PC-9 (cell line): ENCODE data around the gene ADGRD1. TPM values are rescaled to one million over a fixed set of nuclear protein-coding genes. Genes with fewer than 3 reads are reported as not detected.

Experiments used
- BruUV-seq: library from RNA; stranded (reverse); fragments of 400-500 nt; replicated peaks from 2 replicates; lab custom pipeline; 2021; lab: Mats Ljungman, UMichigan
- CTCF ChIA-PET: fragments of 300-600 bp; sonication (Branson Sonifier 250); formaldehyde crosslinking; loops from one replicate; lab custom pipeline; 2022; ENCODE audit warnings: antibody characterized with exemption; lab: Charles Lee
- POLR2A ChIA-PET: fragments of 300-600 bp; sonication (Branson Sonifier 250); formaldehyde crosslinking; loops from one replicate; lab custom pipeline; 2022; ENCODE audit warnings: antibody characterized with exemption; ENCODE audit not compliant: unreplicated experiment; lab: Charles Lee
- DNase-seq, 2 experiments: peaks; one replicate each; pipeline versions ENCODE4 v3.0.0 to v3.0.0-alpha.2; 2015 to 2022; ENCODE audit warnings: mixed read lengths in 1 of 2
- H2AFZ ChIP-seq: fragments of 200-600 bp; sonication (generic); 2 replicates; pipeline ENCODE4 v1.8.1; 2017; ENCODE audit warnings: antibody characterized with exemption
- H3F3A ChIP-seq: fragments of 200-600 bp; sonication (generic); 2 replicates; pipeline ENCODE4 v1.8.1; 2017; ENCODE audit warnings: antibody characterized with exemption, mild to moderate bottlenecking, low read depth; ENCODE audit not compliant: insufficient read depth
- H3K27ac ChIP-seq: fragments of 200-600 bp; sonication (generic); 2 replicates; pipeline ENCODE4 v1.6.1; 2016; ENCODE audit warnings: mixed run types
- H3K27me3 ChIP-seq: fragments of 200-600 bp; sonication (generic); 2 replicates; pipeline ENCODE4 v1.6.1; 2016; ENCODE audit warnings: low read depth, mixed run types; ENCODE audit not compliant: insufficient read depth
- H3K36me3 ChIP-seq: fragments of 200-600 bp; sonication (generic); 2 replicates; pipeline ENCODE4 v1.6.1; 2016; ENCODE audit warnings: low read depth, mixed run types
- H3K4me1 ChIP-seq: fragments of 200-600 bp; sonication (generic); replicated peaks from 2 replicates; pipeline ENCODE4 v1.6.1; 2016; ENCODE audit warnings: mixed run types; ENCODE audit not compliant: insufficient read depth
- H3K4me2 ChIP-seq: fragments of 200-600 bp; sonication (generic); 2 replicates; pipeline ENCODE4 v1.6.1; 2017; ENCODE audit warnings: mixed run types
- H3K4me3 ChIP-seq: fragments of 200-600 bp; sonication (generic); 2 replicates; pipeline ENCODE4 v1.6.1; 2016; ENCODE audit warnings: mixed run types
- H3K79me2 ChIP-seq: fragments of 200-600 bp; sonication (generic); 2 replicates; pipeline ENCODE4 v1.6.1; 2017; ENCODE audit warnings: low read depth, mixed run types
- H3K9me2 ChIP-seq: fragments of 200-600 bp; sonication (generic); 2 replicates; pipeline ENCODE4 v1.8.1; 2017; ENCODE audit warnings: mild to moderate bottlenecking; ENCODE audit not compliant: insufficient read depth
- H3K9me3 ChIP-seq: fragments of 200-600 bp; sonication (generic); 2 replicates; pipeline ENCODE4 v1.8.1; 2016; ENCODE audit warnings: low read depth; ENCODE audit not compliant: insufficient read depth
- H4K20me1 ChIP-seq: fragments of 200-600 bp; sonication (generic); 2 replicates; pipeline ENCODE4 v1.8.1; 2017; ENCODE audit not compliant: insufficient read depth
- EZH2 ChIP-seq: fragments of 200-600 bp; sonication (generic); IDR thresholded peaks from 2 replicates; pipeline ENCODE4 v1.8.0; 2017; ENCODE audit warnings: antibody characterized with exemption, low read depth
- intact Hi-C: fragments of 100-400 bp; cut with micrococcal nuclease; formaldehyde crosslinking; loops from one replicate; pipeline ENCODE4 v1.10.0; 2022; ENCODE audit not compliant: unreplicated experiment
- total RNA-seq: library from RNA; stranded (reverse); gene quantifications from 2 replicates; pipeline ENCODE4 v1.2.3, GENCODE V29; 2021
- TF ChIP-seq, protein P1 (sequence below): fragments of 200-600 bp; sonication (generic); conservative IDR thresholded peaks from 2 replicates; pipeline ENCODE4 v1.6.1; 2017; ENCODE audit warnings: mixed run types, antibody characterized with exemption, mild to moderate bottlenecking, moderate library complexity

The ADGRD1 gene
- total RNA-seq, 1 experiment from 2014 or later, result not detected

DNA sequence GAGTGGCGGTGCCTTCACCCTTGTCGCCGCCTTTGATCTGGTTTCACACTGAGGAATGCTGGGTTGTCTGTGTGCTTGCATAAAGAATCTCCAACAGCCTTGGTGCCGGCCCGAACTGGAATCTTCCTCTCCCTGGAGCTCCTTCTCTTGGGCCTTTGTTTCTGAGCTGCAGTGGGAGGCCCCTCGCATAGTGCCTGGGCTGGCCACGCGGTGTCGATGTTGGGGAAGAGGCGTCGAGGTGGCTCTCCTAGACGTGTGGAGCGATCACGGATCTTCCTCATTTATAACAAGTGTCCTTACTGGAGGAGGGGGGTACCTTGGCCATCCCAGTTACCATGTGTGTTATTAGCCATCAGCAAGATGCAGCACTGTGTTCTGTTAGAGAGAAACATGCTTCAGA, 60.6 kb downstream of the ADGRD1 start:
- Histone ChIP-seq H3K9me2 (no peaks in the 10 kb centered on the region), H4K20me1 (no peaks in the 10 kb centered on the region), H3K4me1 (no peaks in the 10 kb centered on the region), H3K27me3 (peaks cover 89% of the 10 kb centered on the region), H3K9me3 (no peaks in the 10 kb centered on the region), H3K4me2 (no peak overlapping the region), H3K36me3 (no peaks in the 10 kb centered on the region), H3K27ac (no peak overlapping the region), H3K79me2 (no peaks in the 10 kb centered on the region), H3F3A (no peaks in the 10 kb centered on the region), H2AFZ (no peak overlapping the region), H3K4me3 (no peak overlapping the region)
- ChIA-PET POLR2A (interaction anchor here (0.5 kb wide), 1 partner anchor 82 kb away, joined by 6 read pairs; no protein-coding TSS in a partner anchor), CTCF (no interaction called here)
- BruUV-seq, result no TSS peak
- TF ChIP-seq, protein P1, sequence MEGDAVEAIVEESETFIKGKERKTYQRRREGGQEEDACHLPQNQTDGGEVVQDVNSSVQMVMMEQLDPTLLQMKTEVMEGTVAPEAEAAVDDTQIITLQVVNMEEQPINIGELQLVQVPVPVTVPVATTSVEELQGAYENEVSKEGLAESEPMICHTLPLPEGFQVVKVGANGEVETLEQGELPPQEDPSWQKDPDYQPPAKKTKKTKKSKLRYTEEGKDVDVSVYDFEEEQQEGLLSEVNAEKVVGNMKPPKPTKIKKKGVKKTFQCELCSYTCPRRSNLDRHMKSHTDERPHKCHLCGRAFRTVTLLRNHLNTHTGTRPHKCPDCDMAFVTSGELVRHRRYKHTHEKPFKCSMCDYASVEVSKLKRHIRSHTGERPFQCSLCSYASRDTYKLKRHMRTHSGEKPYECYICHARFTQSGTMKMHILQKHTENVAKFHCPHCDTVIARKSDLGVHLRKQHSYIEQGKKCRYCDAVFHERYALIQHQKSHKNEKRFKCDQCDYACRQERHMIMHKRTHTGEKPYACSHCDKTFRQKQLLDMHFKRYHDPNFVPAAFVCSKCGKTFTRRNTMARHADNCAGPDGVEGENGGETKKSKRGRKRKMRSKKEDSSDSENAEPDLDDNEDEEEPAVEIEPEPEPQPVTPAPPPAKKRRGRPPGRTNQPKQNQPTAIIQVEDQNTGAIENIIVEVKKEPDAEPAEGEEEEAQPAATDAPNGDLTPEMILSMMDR, result no peak
- no peak for TF ChIP-seq EZH2
- no peak for DNase-seq
- intact Hi-C loops, result no loop called here

DNA sequence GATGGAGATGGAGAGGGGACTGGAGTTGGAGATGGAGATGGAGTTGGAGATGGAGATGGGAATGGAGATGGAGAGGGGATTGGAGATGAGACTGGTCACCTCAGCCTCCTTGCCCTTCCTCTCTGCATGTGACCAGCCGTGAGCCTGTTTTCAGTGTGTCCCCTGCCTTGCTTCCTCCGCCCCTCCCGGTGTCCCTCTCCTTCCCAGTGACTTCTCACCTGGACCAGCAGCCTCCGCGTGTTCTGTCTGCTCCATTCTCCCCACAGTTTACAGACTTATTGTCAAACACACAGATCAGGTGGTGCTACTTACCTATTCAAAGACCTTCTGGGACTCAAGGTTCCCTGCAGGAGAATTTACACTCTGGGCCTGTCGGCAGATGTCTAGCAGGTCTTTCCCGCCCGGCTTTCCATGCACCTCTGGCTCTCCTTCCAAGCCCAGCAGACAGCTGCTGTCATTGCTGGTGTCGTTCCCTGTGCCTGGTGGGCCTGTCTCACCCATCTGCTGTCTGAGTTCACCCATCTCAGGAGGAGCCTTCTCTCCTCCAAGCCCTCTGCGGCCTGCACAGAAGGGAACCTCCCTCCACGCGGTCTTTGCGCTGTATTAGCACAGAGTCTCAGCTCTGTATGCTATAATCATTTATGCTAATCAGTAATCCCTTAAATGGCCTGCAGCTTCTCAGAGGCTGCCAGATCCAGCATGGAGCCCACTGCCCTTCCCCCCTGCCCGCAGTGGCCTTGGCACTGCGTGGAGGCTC, 62.1 kb downstream of the ADGRD1 start:
- Histone ChIP-seq H3K4me1 (no peaks in the 10 kb centered on the region), H3K4me2 (no peak overlapping the region), H3K27ac (no peak overlapping the region), H3K79me2 (no peaks in the 10 kb centered on the region), H3K4me3 (no peak overlapping the region), H3K9me3 (no peaks in the 10 kb centered on the region), H3K27me3 (peaks cover 84% of the 10 kb centered on the region), H3F3A (no peaks in the 10 kb centered on the region), H4K20me1 (no peaks in the 10 kb centered on the region), H2AFZ (no peak overlapping the region), H3K36me3 (no peaks in the 10 kb centered on the region), H3K9me2 (no peaks in the 10 kb centered on the region)
- TF ChIP-seq, protein P1, result no peak
- no peak for TF ChIP-seq EZH2
- ChIA-PET POLR2A (no interaction called here), CTCF (no interaction called here)
- no peak for DNase-seq
- BruUV-seq, result no TSS peak
- intact Hi-C loops, result no loop called here

DNA sequence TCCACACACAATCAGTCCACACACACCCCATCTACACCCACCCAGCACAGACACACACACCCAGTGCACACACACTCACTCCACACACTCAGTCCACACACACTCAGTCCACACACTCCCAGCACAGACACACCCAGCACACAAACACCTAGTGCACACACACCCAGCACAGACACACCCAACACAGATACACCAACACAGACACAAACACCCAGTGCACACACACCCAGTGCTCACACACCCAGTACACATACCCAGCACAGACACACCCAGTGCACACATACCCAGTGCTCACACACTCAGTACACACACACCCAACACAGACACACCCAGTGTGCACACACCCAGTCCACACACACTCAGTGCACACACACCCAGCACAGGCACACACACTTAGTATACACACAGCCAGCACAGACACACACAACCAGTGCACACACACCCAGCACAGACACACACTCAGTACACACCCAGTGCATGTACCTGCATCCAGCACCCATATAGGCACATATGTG, 63.8 kb downstream of the ADGRD1 start:
- CTCF ChIA-PET, result no interaction called here
- TF ChIP-seq, protein P1, result no peak
- no peak for TF ChIP-seq EZH2
- Histone ChIP-seq H3K36me3 (no peaks in the 10 kb centered on the region), H3K4me2 (no peak overlapping the region), H3K79me2 (no peaks in the 10 kb centered on the region), H3K4me3 (no peak overlapping the region), H2AFZ (no peak overlapping the region), H3K27me3 (peaks cover 85% of the 10 kb centered on the region), H3K27ac (no peak overlapping the region), H3K9me2 (no peaks in the 10 kb centered on the region), H4K20me1 (no peaks in the 10 kb centered on the region), H3K4me1 (no peaks in the 10 kb centered on the region), H3F3A (no peaks in the 10 kb centered on the region), H3K9me3 (no peaks in the 10 kb centered on the region)
- intact Hi-C loops, result no loop called here
- POLR2A ChIA-PET, result no interaction called here
- BruUV-seq, result no TSS peak
- DNase-seq, result no peak
